MG63 (cell line): ENCODE measurements around the gene CCDC12. TPM values are rescaled to one million over a fixed set of nuclear protein-coding genes. Genes with fewer than 3 reads are reported as not detected.

Experiments
- DNase-seq: peaks from one replicate; pipeline ENCODE4 v3.0.0-alpha.2; 2020
- H3K27me3 ChIP-seq: fragments of 250-450 bp; sonication (Bioruptor Pico); 2 replicates; pipeline ENCODE4 v1.5.1; 2020; ENCODE audit warnings: mild to moderate bottlenecking, moderate library complexity
- H3K36me3 ChIP-seq: fragments of 250-450 bp; sonication (Bioruptor Pico); 2 replicates; pipeline ENCODE4 v1.5.1; 2020; ENCODE audit warnings: mild to moderate bottlenecking, moderate library complexity
- H3K4me3 ChIP-seq: fragments of 250-450 bp; sonication (Bioruptor Pico); 2 replicates; pipeline ENCODE4 v1.5.1; 2020; ENCODE audit warnings: mild to moderate bottlenecking, moderate library complexity
- H3K9me3 ChIP-seq: fragments of 250-450 bp; sonication (Bioruptor Pico); 2 replicates; pipeline ENCODE4 v1.5.1; 2020; ENCODE audit warnings: mild to moderate bottlenecking, moderate library complexity
- total RNA-seq: library from RNA; depleted of rRNA; stranded (reverse); fragments of >200 nt; shearing (Covaris generic); gene quantifications from 2 replicates; pipeline ENCODE4 v1.2.3, GENCODE V29; 2014; ENCODE audit warnings: low replicate concordance

Gene CCDC12
- total RNA-seq, 1 experiment from 2014 or later, result 12.0 TPM

DNA sequence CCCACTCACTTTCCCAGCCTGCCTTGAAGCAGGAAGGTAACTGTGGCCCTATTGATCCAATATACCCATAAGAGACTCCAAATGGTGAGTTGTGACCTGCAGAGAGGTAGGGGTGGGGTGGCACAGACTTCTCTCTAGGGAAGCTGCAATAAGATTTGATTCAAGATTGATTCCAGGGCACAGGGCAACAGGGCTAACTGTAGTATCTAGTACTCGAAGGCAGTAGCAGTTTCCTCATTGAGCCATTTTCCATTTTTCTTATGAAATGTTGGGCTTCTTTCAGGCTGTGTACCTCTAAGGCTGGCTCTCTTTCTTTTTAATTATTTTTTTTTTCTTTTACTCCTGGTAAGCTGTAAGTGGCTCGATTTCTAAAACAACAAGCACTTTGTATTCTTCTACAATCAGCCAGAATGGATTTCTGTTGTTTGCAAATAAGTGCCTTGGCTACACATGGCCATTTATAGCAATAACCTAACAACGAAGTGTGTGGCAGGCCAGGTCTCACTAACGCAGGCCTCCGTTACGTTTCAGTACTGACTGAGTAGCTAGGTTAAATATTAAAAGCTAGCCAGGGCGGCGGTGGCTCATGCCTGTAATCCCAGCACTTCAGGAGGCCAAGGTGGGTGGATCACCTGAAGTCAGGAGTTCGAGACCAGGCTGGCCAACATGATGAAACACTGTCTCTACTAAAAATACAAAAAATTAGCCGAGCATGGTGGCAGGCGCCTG, 19.3 kb downstream of the CCDC12 start:
- no peak for DNase-seq
- Histone ChIP-seq H3K4me3 (no peak overlapping the region), H3K36me3 (no peaks in the 10 kb centered on the region), H3K27me3 (no peaks in the 10 kb centered on the region), H3K9me3 (no peaks in the 10 kb centered on the region)

DNA sequence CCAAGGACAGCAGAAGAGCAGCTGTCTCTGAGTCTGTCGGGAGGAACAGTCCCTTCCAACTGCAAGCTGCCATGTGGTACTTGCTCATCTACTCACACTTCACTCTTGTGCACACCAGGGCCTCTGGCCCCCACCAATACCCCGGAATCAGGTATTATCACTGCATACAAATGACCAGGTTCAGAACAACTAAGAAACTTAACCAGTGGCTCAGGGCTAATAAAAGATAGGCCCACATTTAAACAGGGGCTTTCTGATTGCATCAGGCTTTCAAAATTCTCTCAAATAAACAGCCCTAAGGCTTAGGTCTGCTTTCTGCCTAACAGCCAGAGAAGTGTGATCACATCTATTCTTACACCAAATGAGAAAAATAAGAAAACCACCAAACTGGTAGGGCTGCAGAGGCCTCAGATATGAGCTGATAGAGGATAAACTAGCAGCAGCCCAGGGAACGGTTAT, 20.7 kb downstream of the CCDC12 start:
- no peaks in the 10 kb centered on the region for H3K27me3 ChIP-seq
- no peaks in the 10 kb centered on the region for H3K36me3 ChIP-seq
- no peaks in the 10 kb centered on the region for H3K9me3 ChIP-seq
- no peak overlapping the region for H3K4me3 ChIP-seq
- no peak for DNase-seq

DNA sequence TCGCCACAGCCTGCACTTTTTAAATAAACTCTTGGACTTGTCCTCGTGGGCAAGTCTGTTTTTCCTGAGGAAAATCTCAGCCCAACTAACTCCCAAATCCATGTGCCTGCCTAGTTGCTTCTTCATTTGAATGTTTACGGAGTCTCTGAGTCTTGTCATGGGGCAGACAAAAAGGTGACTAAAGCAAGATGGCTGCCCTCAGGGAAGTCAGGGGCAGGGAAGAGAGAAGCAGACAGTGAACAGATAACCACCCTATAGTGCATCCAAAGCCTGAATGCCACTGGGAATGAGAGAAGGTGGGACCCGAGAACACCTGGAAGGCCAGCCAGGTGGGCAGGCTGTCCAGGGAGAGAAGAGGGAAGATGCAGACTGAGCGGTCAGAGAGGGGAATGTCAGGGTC, 21.4 kb downstream of the CCDC12 start:
- no peaks in the 10 kb centered on the region for H3K9me3 ChIP-seq
- no peak for DNase-seq

DNA sequence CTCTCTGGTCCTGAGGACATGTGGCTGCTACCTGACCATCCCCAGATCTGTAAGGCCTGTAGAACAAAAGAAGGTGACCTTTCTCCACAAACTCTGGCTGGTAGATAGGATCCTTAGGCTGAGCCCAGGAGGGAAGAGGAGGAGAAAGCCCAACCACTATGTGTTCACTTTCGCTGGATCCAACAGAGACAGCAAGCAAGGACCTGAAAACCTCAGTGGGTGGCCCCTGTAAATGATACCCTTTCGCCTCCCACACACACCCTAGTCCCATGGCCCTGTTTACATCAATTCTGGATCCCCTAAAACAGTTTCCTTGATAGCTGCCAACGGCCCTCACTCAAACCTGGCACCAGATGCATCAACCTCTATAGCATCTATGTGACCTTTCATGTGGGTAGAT, 22.4 kb downstream of the CCDC12 start:
- DNase-seq, result no peak
- Histone ChIP-seq H3K27me3 (no peaks in the 10 kb centered on the region), H3K36me3 (no peaks in the 10 kb centered on the region), H3K9me3 (no peaks in the 10 kb centered on the region), H3K4me3 (no peak overlapping the region)

More for the DNA sequence above, 21.4 kb downstream of the CCDC12 start:
- Histone ChIP-seq H3K27me3 (no peaks in the 10 kb centered on the region), H3K36me3 (no peaks in the 10 kb centered on the region), H3K4me3 (no peak overlapping the region)

DNA sequence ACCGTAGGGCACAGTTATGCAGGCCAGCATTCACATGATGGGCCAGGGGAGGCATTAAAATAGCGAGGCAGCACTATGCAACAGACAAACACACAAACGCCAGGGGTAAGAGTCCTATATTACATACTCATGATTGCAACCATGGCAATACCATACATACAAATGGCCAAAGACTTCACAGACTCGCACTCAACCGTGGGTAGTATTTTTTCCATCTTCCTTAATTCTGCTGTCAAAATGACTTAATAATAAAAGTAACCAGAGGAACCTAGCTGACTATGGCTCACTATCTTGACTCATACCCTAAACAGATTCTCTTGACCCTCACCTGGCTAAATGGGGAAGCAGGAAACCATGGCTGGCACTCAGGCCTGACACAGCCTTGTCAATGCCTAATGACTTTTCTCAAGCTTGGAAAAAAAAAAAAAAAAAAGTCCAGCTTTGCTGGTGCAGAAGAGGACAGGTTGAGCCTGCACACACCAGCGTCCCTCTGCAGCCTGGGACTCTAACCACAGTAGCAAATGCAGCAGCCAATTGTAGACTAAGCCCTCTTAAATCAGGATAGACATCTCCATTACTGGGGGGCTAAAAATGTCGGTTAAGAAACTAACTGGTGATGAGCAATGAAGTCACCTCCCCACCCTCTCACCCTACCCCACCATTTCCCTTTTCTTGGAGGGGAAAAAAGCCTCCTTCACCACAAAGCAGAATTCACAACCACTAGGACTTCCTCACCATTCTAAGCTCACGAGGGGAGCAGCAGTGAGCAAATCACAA, 23.1 kb downstream of the CCDC12 start:
- DNase-seq, result no peak
- Histone ChIP-seq H3K9me3 (no peaks in the 10 kb centered on the region), H3K4me3 (no peak overlapping the region), H3K27me3 (no peaks in the 10 kb centered on the region), H3K36me3 (no peaks in the 10 kb centered on the region)

DNA sequence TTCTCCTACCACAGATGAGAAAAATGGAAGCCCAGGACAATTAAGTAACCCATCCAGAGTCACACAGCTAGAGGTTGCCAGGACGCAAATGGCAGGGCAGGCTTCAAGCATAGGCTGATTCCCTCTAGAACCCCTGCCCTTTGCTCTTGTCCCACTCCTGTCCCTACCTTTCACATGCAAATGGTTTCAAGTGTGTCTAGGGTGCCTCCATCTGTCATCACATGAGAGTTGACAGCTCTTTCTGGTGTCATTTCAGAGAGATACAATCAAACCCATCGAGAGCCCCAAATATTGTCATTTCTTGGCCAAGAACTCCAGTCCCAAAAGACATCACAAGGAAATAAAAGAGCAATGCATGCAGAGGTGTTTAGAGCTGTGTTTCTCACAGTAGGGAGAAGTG, 23.7 kb downstream of the CCDC12 start:
- Histone ChIP-seq H3K27me3 (no peaks in the 10 kb centered on the region), H3K36me3 (peaks cover 3% of the 10 kb centered on the region; the same call in 1 of the 2 replicates), H3K4me3 (no peak overlapping the region), H3K9me3 (no peaks in the 10 kb centered on the region)
- DNase-seq, result no peak

DNA sequence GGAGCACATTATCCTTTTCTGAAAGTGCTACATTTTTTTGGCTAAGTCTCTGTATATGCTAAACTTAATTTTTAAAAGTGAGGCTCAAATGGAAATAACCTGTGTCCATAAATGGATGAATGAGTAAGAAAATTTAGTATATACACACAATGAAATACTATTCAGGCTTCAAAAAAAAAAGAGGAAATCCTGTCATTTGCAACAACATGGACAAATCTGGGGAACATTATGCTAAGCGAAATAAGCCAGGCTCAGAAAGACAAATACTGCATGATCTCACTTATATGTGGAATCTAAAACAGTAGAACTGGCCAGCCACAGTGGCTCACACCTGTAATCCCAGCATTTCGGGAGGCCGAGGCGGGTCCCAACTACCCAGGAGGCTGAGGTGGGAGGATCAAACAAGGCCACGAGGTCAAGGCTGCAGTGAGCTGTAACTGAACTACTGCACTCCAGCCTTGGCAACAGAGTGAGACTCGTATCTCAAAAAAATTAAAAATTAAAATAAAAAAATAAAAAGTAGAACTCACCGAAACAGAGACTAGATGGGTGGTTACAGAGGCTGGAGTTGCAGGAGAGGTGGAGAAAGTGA, 25.8 kb downstream of the CCDC12 start:
- H3K36me3 ChIP-seq, result peaks cover 7% of the 10 kb centered on the region; the same call in 1 of the 2 replicates
- H3K27me3 ChIP-seq, result no peaks in the 10 kb centered on the region
- DNase-seq, result no peak
- H3K9me3 ChIP-seq, result no peaks in the 10 kb centered on the region
- no peak overlapping the region for H3K4me3 ChIP-seq

DNA sequence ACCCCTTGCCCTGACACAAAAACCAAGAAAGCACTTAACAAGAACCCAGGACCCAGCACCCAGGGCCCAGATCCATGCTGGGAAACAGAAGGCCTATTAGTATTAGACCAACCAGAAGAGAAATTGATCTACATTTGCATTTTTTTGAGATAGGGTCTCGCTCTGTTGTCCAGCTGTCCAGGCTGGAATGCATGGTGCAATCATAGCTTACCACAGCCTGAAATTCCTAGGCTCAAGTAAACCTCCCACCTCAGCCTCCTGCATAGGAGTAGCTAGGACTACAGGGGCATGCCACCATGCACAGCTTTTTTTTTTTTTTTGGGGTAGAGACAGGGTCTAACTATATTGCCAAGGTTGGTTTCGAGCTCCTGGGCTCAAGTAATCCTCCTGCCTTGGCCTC, 26.4 kb downstream of the CCDC12 start:
- Histone ChIP-seq H3K36me3 (peaks cover 8% of the 10 kb centered on the region; the same call in 1 of the 2 replicates), H3K27me3 (no peaks in the 10 kb centered on the region), H3K9me3 (no peaks in the 10 kb centered on the region), H3K4me3 (no peak overlapping the region)
- DNase-seq, result no peak

DNA sequence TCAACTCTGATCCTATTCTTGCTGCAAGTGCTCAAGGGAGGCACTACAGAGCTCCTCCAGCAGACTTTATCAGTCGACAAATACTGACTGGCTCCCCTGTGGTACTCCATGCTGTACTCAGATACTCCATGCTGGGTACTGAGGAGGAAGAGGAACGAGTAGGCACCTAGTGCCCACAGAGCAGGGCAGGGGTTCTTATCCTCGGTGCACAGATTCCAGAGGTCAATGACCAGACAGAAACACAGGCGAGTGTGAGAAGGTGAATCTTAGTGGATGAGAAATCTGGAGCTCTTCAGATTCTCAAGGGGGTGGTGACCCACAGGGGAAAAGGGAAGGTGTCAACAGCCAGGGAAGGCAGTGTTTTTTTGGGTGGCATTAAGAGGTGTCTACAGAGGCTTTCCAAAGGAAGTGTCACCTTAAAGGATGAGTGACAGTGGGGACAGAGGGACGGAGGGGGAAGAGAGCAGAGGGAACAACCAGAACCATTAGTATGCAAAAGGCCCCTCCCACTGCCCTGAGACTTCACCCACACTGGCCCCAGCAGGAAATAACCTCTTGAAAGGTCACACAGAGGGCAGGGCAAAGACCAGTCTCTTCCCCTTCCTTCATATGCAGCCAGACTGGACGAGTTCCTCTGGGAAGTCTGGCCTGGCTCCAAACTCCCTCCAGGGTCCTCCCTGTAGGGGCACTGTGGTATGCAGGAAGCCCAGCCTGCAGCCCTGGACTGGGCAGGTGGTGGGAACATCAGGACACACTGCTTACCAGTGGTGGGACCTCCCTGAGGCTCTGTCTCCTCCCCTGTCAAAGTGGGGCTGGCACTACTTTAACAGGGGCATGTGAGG, 27.5 kb downstream of the CCDC12 start:
- Histone ChIP-seq H3K36me3 (peaks cover 8% of the 10 kb centered on the region; the same call in 1 of the 2 replicates), H3K9me3 (no peaks in the 10 kb centered on the region), H3K27me3 (no peaks in the 10 kb centered on the region), H3K4me3 (no peak overlapping the region)
- DNase-seq, result peak; percentile 17

DNA sequence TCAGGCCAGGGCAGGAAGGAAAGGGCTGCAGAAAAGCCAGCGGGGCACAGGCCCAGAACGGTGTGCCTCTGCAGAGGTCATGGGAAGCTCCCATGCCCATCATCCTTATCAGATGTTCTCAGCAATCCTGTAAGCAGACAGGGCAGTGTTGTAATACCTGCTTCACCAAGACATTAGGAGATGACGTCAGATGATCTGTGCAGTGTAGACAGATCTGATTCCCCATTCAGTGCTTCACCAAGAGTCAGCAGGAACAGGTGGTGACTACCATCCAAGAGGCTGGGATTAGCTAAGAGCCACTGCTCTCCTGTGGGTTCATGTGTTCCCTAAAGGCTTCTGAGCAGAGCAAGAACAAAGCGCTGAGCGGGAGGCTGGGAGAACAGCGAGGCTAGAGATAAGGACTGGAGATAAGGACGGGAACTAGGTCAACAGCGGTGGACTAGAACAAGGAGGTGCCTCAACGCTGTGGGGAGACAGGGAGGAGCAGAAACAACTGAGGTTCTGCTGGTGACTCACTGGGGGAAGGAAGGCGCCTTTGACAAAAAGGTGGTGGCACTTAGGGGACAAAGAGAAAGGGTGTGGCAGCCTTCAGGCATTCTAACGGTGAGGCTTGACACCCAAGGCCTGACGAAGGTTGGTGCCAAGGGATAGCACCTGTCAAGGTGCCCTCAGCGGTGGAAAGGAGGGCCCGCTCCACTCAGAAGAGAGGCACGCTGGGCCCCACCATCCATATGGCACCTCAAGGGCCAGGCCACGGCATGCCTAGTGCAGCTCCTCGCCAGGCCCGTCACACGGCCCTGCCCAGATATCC, 28.4 kb downstream of the CCDC12 start:
- Histone ChIP-seq H3K9me3 (no peaks in the 10 kb centered on the region), H3K27me3 (no peaks in the 10 kb centered on the region), H3K4me3 (no peak overlapping the region), H3K36me3 (peaks cover 8% of the 10 kb centered on the region; the same call in 1 of the 2 replicates)
- no peak for DNase-seq

DNA sequence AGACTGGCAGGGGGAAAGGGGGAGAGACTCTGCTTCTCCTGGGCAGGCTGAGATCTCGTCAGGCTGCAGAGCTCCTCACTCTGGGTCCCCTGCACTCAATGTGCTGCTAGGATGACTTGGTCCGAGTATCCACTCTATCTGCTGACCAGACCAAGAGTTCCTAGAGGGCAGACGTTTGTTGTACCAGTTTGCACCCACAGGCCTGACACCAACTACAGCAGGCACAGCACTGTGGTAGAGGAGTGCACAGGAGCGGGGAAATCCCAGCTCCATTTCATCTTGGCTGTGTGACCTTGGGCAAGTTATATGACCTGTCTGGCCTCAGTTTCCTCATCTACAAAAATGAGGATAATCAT, 29.0 kb downstream of the CCDC12 start:
- Histone ChIP-seq H3K27me3 (no peaks in the 10 kb centered on the region), H3K36me3 (peaks cover 8% of the 10 kb centered on the region; the same call in 1 of the 2 replicates), H3K4me3 (no peak overlapping the region), H3K9me3 (no peaks in the 10 kb centered on the region)
- DNase-seq, result no peak

DNA sequence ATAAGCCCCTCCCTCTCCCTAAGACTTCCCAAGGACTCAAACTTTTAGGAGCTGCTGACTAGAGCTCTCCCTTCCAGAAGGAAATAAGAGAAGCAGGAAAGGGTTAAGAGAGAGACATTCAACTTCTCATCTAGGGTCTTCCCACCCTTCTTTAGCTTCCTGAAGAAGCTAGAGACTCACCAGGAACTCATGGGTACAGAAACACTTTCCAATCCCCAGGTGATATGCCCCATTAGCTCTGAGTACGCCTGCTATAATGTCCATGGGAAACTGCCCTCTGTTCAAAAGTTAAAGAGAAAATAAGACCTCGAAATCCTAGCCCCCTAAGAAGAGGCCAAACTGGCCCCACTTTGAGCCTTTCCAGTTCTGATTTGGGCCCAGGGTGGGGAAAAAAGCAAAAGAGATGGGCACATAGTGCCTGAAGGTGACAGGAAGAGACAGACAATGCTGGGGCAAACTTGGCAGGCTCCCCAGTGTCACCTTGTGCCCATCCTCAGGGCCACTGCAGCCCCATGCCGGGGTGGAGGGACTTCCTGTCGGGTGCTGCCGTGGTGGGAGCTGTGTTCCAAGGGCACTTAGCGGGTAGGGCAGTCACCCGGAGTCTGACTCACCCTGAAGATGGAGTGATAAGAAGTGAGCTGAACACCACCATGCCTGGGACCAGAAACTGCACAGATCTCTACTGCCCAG, 29.5 kb downstream of the CCDC12 start:
- no peak for DNase-seq
- H3K36me3 ChIP-seq, result peaks cover 8% of the 10 kb centered on the region; the same call in 1 of the 2 replicates
- H3K4me3 ChIP-seq, result no peak overlapping the region
- no peaks in the 10 kb centered on the region for H3K9me3 ChIP-seq
- no peaks in the 10 kb centered on the region for H3K27me3 ChIP-seq

DNA sequence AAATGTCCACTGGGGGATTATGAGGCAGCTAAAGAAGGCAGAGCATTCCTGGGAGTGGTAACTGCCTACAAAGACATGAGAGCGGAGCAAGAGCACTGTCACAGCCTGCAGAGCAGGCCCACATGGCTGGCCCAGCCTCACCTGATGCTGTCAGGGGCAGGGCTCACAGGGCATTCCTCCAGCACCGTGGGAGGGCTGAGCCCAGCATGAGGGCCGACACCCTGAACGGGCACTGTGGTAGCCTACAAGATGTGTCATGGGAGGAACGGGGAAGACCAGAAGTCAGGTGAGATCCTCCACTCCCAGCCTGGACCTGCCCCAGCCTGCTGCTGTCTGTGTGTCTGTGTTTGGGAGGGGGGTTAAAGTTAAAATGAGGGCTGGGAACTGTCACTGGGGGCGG, 30.1 kb downstream of the CCDC12 start:
- DNase-seq, result no peak
- Histone ChIP-seq H3K9me3 (no peaks in the 10 kb centered on the region), H3K36me3 (peaks cover 8% of the 10 kb centered on the region; the same call in 1 of the 2 replicates), H3K27me3 (no peaks in the 10 kb centered on the region), H3K4me3 (no peak overlapping the region)

DNA sequence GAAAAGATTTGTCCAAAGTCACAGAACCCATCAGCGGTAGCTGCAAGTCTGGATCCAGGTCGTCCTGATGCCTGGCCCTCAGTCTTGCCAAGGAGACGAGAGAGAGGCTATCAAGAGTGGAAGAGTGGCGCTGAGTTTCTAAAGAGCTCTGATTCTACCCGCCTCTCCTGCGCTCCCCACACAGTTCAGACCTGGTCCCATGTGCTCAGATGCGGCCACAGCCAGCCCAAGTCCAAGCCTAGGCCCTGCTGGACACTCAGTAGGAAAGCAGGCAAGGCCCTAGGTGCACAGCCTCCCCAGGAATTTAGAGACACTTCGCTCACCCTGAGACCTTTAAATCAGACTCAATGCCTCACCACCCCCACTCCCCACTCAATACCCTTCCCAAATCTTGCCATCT, 32.4 kb downstream of the CCDC12 start:
- Histone ChIP-seq H3K4me3 (no peak overlapping the region), H3K27me3 (no peaks in the 10 kb centered on the region), H3K9me3 (no peaks in the 10 kb centered on the region), H3K36me3 (peaks cover 8% of the 10 kb centered on the region; the same call in 1 of the 2 replicates)
- DNase-seq, result no peak
